HEK293 (cell line): ENCODE results near the gene PDE3A.

Experiments used
- CTCF ChIA-PET: fragments of 350-600 bp; formaldehyde crosslinking; extraction: SDS; loops from one replicate; lab custom pipeline; 2021; ENCODE audit warnings: antibody characterized with exemption; lab: Yijun Ruan, JAX
- POLR2A ChIA-PET: fragments of 300-600 bp; formaldehyde crosslinking; extraction: SDS; loops from one replicate; lab custom pipeline; 2020; ENCODE audit warnings: antibody characterized with exemption, inconsistent platforms; lab: Yijun Ruan, JAX
- H3K27ac ChIP-seq: fragments of 200-500 bp; sonication (Bioruptor generic); 2 replicates; pipeline ENCODE4 v1.5.1; 2014; ENCODE audit warnings: low read depth, low read length, control low read depth, inconsistent platforms; ENCODE audit errors: extremely low read depth
- H3K36me3 ChIP-seq, 2 experiments: fragments of 200-500 bp in 1 of 2; sonication (Bioruptor generic) in 1 of 2; 1 replicate in 1 of 2; 2 replicates in 1 of 2; pipeline ENCODE4 v1.5.1; 2014 to 2017; ENCODE audit warnings: inconsistent platforms in 2 of 2, low read length in 2 of 2; ENCODE audit not compliant: control insufficient read depth in 2 of 2, insufficient read depth in 1 of 2
- H3K4me1 ChIP-seq: fragments of 200-500 bp; sonication (Bioruptor generic); 2 replicates; pipeline ENCODE4 v1.5.1; 2014; ENCODE audit warnings: mild to moderate bottlenecking, low read length, inconsistent platforms; ENCODE audit not compliant: control insufficient read depth, insufficient read depth
- H3K4me3 ChIP-seq: 2 replicates; pipeline ENCODE4 v1.5.1; 2011; ENCODE audit warnings: low read depth, mild to moderate bottlenecking, control low read depth, low read length, moderate library complexity
- H3K9me3 ChIP-seq: fragments of 200-500 bp; sonication (Bioruptor generic); 2 replicates; pipeline ENCODE4 v1.5.1; 2014; ENCODE audit warnings: low read depth, low read length, inconsistent platforms; ENCODE audit not compliant: control insufficient read depth, insufficient read depth
- GLI4 ChIP-seq: fragments of 450-650 bp; formaldehyde crosslinking; IDR thresholded peaks from 2 replicates; pipeline ENCODE4 v1.5.1; 2016; ENCODE audit warnings: missing biosample characterization, missing genetic modification characterization
- HOXA7 ChIP-seq: sonication (generic); formaldehyde crosslinking; IDR thresholded peaks from 2 replicates; pipeline ENCODE4 v1.8.1; 2022; ENCODE audit warnings: missing genetic modification reagents, borderline replicate concordance
- HOXC10 ChIP-seq: sonication (generic); formaldehyde crosslinking; IDR thresholded peaks from 2 replicates; pipeline ENCODE4 v1.8.1; 2023; ENCODE audit warnings: mild to moderate bottlenecking, missing genetic modification reagents
- MEIS1 ChIP-seq: sonication (generic); formaldehyde crosslinking; IDR thresholded peaks from 2 replicates; pipeline ENCODE4 v1.8.1; 2022; ENCODE audit warnings: missing genetic modification reagents, mild to moderate bottlenecking, borderline replicate concordance
- REPIN1 ChIP-seq: fragments of 450-650 bp; formaldehyde crosslinking; IDR thresholded peaks from 2 replicates; pipeline ENCODE4 v1.5.1; 2017; ENCODE audit warnings: missing biosample characterization, missing genetic modification characterization, low read depth
- SCRT1 ChIP-seq: fragments of 450-650 bp; formaldehyde crosslinking; IDR thresholded peaks from 2 replicates; pipeline ENCODE4 v1.5.1; 2016; ENCODE audit warnings: missing biosample characterization, missing genetic modification characterization, borderline replicate concordance
- SCRT2 ChIP-seq: fragments of 450-650 bp; formaldehyde crosslinking; IDR thresholded peaks from 2 replicates; pipeline ENCODE4 v1.5.1; 2016; ENCODE audit warnings: missing biosample characterization, missing genetic modification characterization
- SP2 ChIP-seq: fragments of 450-650 bp; formaldehyde crosslinking; IDR thresholded peaks from 2 replicates; pipeline ENCODE4 v1.5.1; 2016; ENCODE audit warnings: missing biosample characterization, missing genetic modification characterization
- SP7 ChIP-seq: fragments of 450-650 bp; formaldehyde crosslinking; IDR thresholded peaks from 2 replicates; pipeline ENCODE4 v1.5.1; 2016; ENCODE audit warnings: missing biosample characterization, missing genetic modification characterization
- TRIM28 ChIP-seq: IDR thresholded peaks from 2 replicates; pipeline ENCODE4 v1.6.1; 2011; ENCODE audit warnings: low read length, control low read depth, borderline replicate concordance
- ZIC2 ChIP-seq: fragments of 450-650 bp; formaldehyde crosslinking; IDR thresholded peaks from 2 replicates; pipeline ENCODE4 v1.5.1; 2016; ENCODE audit warnings: missing biosample characterization, missing genetic modification characterization
- ZNF112 ChIP-seq: fragments of 450-650 bp; formaldehyde crosslinking; IDR thresholded peaks from 2 replicates; pipeline ENCODE4 v1.5.0; 2017; ENCODE audit warnings: missing biosample characterization, missing genetic modification characterization
- ZNF157 ChIP-seq: fragments of 450-650 bp; formaldehyde crosslinking; IDR thresholded peaks from 2 replicates; pipeline ENCODE4 v1.5.1; 2016; ENCODE audit warnings: missing biosample characterization, missing genetic modification characterization
- ZNF302 ChIP-seq: fragments of 450-650 bp; formaldehyde crosslinking; IDR thresholded peaks from 2 replicates; pipeline ENCODE4 v1.5.1; 2016; ENCODE audit warnings: missing biosample characterization, missing genetic modification characterization, low read depth
- ZNF426 ChIP-seq: fragments of 450-650 bp; formaldehyde crosslinking; IDR thresholded peaks from 2 replicates; pipeline ENCODE4 v1.5.1; 2017; ENCODE audit warnings: missing biosample characterization, missing genetic modification characterization, mild to moderate bottlenecking, inconsistent platforms, moderate library complexity
- ZNF521 ChIP-seq: fragments of 450-650 bp; formaldehyde crosslinking; IDR thresholded peaks from 2 replicates; pipeline ENCODE4 v1.5.1; 2017; ENCODE audit warnings: missing biosample characterization, mild to moderate bottlenecking, missing genetic modification characterization
- ZNF529 ChIP-seq: fragments of 450-650 bp; formaldehyde crosslinking; IDR thresholded peaks from 2 replicates; pipeline ENCODE4 v1.5.1; 2017; ENCODE audit warnings: missing genetic modification characterization, missing biosample characterization; ENCODE audit not compliant: insufficient replicate concordance
- ZNF561 ChIP-seq: fragments of 450-650 bp; IDR thresholded peaks from 2 replicates; pipeline ENCODE4 v1.5.1; 2018; ENCODE audit warnings: missing biosample characterization, missing genetic modification characterization, borderline replicate concordance
- ZNF600 ChIP-seq: fragments of 450-650 bp; formaldehyde crosslinking; IDR thresholded peaks from 2 replicates; pipeline ENCODE4 v1.5.1; 2016; ENCODE audit warnings: missing biosample characterization, missing genetic modification characterization
- ZNF664 ChIP-seq: fragments of 450-650 bp; formaldehyde crosslinking; IDR thresholded peaks from 2 replicates; pipeline ENCODE4 v1.5.1; 2016; ENCODE audit warnings: missing biosample characterization, missing genetic modification characterization
- ZNF701 ChIP-seq: fragments of 450-650 bp; formaldehyde crosslinking; IDR thresholded peaks from 2 replicates; pipeline ENCODE4 v1.5.1; 2016; ENCODE audit warnings: missing biosample characterization, missing genetic modification characterization
- ZNF768 ChIP-seq: fragments of 450-650 bp; formaldehyde crosslinking; IDR thresholded peaks from 2 replicates; pipeline ENCODE4 v1.5.1; 2018; ENCODE audit warnings: missing biosample characterization, mild to moderate bottlenecking, missing genetic modification characterization
- ZXDB ChIP-seq: fragments of 450-650 bp; formaldehyde crosslinking; IDR thresholded peaks from 2 replicates; pipeline ENCODE4 v1.5.1; 2016; ENCODE audit warnings: missing biosample characterization, missing genetic modification characterization
- TF ChIP-seq, protein P1 (sequence below): fragments of 450-650 bp; formaldehyde crosslinking; IDR thresholded peaks from 2 replicates; pipeline ENCODE4 v1.5.1; 2016; ENCODE audit warnings: missing biosample characterization, missing genetic modification characterization
- TF ChIP-seq, protein P2 (sequence below): fragments of 450-650 bp; formaldehyde crosslinking; optimal IDR thresholded peaks from 2 replicates; pipeline ENCODE3; 2016; ENCODE audit warnings: missing biosample characterization, mild to moderate bottlenecking, missing genetic modification characterization
- TF ChIP-seq, protein P3 (sequence below): fragments of 450-650 bp; formaldehyde crosslinking; IDR thresholded peaks from 2 replicates; pipeline ENCODE4 v1.5.1; 2016; ENCODE audit warnings: missing biosample characterization, missing genetic modification characterization

Gene PDE3A

DNA sequence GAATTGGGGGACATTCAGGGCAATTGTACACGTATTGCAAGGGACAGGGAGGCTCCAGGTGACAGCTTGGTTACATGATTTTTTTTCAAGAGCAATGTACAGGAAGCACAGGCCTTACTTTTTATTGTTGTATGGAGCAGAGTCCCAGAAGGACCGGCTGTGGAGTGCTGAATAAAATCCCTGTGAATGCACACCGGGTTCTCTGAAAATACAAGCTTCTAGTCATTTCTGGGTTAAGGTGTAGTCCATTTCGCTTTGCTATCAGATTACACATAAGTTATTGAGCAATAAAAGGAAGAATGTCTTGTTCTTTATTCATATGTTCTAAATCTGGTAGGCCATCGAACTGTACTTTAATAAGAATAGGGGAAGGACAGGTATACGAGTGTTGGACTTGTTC is 52.2 kb downstream of the PDE3A start:
- CTCF ChIA-PET: no interaction called here
- Histone ChIP-seq H3K36me3 (no peaks in the 10 kb centered on the region), H3K27ac (no peak overlapping the region), H3K4me3 (no peak overlapping the region), H3K4me1 (no peaks in the 10 kb centered on the region), H3K9me3 (no peaks in the 10 kb centered on the region)
- TF ChIP-seq MEIS1 (CRISPR knock-in tag) (no peak), ZNF768 (tag by site-specific recombination) (no peak), ZNF561 (tag by site-specific recombination) (no peak), ZNF529 (tag by site-specific recombination) (no peak), HOXC10 (no peak), ZNF157 (tag by site-specific recombination) (no peak), SP2 (tag by site-specific recombination) (no peak), HOXA7 (CRISPR knock-in tag) (no peak), ZNF600 (tag by site-specific recombination) (no peak), GLI4 (tag by site-specific recombination) (no peak), ZXDB (tag by site-specific recombination) (no peak), SCRT1 (tag by site-specific recombination) (no peak), ZNF426 (tag by site-specific recombination) (no peak)
- POLR2A ChIA-PET: no interaction called here

DNA sequence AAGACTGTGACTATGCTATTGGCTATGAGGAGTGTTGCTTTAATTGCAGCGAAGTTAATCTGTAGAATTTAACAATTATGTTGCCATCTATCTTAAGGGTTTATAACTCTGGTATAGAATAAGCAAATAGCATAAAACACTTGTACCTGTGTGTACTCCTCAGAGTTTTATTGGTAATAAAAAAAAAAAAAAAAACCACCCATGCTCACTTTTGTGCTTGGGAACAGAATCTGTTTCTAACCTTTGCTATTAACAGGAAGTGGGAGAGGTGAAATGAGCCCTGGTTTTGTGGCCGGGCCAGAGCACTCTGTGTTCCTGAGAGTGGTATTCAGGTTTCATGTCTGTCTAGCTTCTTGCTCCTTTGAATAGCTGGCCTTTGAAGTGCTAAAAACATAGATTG is 53.1 kb downstream of the PDE3A start:
- H3K27ac ChIP-seq: no peak overlapping the region
- H3K4me3 ChIP-seq: no peak overlapping the region
- H3K4me1 ChIP-seq: no peaks in the 10 kb centered on the region
- POLR2A ChIA-PET: no interaction called here
- H3K9me3 ChIP-seq: no peaks in the 10 kb centered on the region
- H3K36me3 ChIP-seq: no peaks in the 10 kb centered on the region
- CTCF ChIA-PET: no interaction called here
- no peak for TF ChIP-seq ZNF112 (tag by site-specific recombination)
- no peak for TF ChIP-seq ZNF701 (tag by site-specific recombination)
- TF ChIP-seq ZIC2 (tag by site-specific recombination): no peak
- no peak for TF ChIP-seq ZNF664 (tag by site-specific recombination)
- TF ChIP-seq, protein P1, sequence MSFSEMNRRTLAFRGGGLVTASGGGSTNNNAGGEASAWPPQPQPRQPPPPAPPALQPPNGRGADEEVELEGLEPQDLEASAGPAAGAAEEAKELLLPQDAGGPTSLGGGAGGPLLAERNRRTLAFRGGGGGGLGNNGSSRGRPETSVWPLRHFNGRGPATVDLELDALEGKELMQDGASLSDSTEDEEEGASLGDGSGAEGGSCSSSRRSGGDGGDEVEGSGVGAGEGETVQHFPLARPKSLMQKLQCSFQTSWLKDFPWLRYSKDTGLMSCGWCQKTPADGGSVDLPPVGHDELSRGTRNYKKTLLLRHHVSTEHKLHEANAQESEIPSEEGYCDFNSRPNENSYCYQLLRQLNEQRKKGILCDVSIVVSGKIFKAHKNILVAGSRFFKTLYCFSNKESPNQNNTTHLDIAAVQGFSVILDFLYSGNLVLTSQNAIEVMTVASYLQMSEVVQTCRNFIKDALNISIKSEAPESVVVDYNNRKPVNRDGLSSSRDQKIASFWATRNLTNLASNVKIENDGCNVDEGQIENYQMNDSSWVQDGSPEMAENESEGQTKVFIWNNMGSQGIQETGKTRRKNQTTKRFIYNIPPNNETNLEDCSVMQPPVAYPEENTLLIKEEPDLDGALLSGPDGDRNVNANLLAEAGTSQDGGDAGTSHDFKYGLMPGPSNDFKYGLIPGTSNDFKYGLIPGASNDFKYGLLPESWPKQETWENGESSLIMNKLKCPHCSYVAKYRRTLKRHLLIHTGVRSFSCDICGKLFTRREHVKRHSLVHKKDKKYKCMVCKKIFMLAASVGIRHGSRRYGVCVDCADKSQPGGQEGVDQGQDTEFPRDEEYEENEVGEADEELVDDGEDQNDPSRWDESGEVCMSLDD (tag by site-specific recombination): no peak
- TF ChIP-seq, protein P2, sequence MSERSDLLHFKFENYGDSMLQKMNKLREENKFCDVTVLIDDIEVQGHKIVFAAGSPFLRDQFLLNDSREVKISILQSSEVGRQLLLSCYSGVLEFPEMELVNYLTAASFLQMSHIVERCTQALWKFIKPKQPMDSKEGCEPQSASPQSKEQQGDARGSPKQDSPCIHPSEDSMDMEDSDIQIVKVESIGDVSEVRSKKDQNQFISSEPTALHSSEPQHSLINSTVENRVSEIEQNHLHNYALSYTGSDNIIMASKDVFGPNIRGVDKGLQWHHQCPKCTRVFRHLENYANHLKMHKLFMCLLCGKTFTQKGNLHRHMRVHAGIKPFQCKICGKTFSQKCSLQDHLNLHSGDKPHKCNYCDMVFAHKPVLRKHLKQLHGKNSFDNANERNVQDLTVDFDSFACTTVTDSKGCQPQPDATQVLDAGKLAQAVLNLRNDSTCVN (tag by site-specific recombination): no peak
- TF ChIP-seq, protein P3, sequence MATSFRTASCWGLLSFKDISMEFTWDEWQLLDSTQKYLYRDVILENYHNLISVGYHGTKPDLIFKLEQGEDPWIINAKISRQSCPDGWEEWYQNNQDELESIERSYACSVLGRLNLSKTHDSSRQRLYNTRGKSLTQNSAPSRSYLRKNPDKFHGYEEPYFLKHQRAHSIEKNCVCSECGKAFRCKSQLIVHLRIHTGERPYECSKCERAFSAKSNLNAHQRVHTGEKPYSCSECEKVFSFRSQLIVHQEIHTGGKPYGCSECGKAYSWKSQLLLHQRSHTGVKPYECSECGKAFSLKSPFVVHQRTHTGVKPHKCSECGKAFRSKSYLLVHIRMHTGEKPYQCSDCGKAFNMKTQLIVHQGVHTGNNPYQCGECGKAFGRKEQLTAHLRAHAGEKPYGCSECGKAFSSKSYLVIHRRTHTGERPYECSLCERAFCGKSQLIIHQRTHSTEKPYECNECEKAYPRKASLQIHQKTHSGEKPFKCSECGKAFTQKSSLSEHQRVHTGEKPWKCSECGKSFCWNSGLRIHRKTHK (tag by site-specific recombination): no peak
- TF ChIP-seq TRIM28: no peak
- no peak for TF ChIP-seq ZNF302 (tag by site-specific recombination)
- TF ChIP-seq ZNF521 (tag by site-specific recombination): no peak
- no peak for TF ChIP-seq SCRT2 (tag by site-specific recombination)
- no peak for TF ChIP-seq SP7 (tag by site-specific recombination)
- no peak for TF ChIP-seq REPIN1 (tag by site-specific recombination)
